ENCODE results near the gene FGD5. TPM values are rescaled to one million over a fixed set of nuclear protein-coding genes. Genes with fewer than 3 reads are reported as not detected.

The FGD5 gene
- total RNA-seq, 2 donors from 2014 or later: 15.3 to 17.0 TPM

DNA sequence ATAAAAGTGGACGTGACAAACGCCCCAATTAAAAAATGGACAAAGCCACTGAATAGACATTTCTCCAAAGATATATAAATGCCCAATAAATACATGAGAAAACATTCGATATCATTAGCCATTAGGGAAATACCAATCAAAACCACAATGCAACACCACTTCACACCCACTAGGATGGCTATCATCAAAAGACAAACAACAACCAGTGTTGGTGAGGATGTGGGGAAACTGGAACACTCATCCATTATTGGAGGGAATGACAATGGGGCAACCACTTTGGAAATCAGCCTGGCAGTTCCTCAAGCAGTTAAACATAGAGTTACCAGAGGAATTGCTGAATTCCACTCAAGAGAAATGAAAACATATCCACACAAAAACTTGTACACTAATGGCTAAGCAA lies 32.4 kb upstream of the FGD5 start:
- H3K27ac ChIP-seq (ENCODE audit: low read depth, low read length): no peak overlapping the region
- no peak overlapping the region for H3K9ac ChIP-seq (ENCODE audit: extremely low read depth, low read length, poor library complexity, severe bottlenecking)
- DNase-seq: peak; percentile 2
- 83 to 87% methylated on average over 1 to 3 of the region's 3 CpGs for WGBS, 2 experiments (ENCODE audit: insufficient coverage in 1 of 2, insufficient read length in 1 of 2)
- TF ChIP-seq, protein P1, sequence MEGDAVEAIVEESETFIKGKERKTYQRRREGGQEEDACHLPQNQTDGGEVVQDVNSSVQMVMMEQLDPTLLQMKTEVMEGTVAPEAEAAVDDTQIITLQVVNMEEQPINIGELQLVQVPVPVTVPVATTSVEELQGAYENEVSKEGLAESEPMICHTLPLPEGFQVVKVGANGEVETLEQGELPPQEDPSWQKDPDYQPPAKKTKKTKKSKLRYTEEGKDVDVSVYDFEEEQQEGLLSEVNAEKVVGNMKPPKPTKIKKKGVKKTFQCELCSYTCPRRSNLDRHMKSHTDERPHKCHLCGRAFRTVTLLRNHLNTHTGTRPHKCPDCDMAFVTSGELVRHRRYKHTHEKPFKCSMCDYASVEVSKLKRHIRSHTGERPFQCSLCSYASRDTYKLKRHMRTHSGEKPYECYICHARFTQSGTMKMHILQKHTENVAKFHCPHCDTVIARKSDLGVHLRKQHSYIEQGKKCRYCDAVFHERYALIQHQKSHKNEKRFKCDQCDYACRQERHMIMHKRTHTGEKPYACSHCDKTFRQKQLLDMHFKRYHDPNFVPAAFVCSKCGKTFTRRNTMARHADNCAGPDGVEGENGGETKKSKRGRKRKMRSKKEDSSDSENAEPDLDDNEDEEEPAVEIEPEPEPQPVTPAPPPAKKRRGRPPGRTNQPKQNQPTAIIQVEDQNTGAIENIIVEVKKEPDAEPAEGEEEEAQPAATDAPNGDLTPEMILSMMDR (conservative IDR thresholded peaks at IDR 0.05): no peak
- Mint-ChIP-seq H3K4me3 (no peak overlapping the region), H3K9me3 (peaks cover 6% of the 10 kb centered on the region), H3K27ac (no peak overlapping the region), H3K27me3 (ENCODE audit: insufficient read depth) (peaks cover 6% of the 10 kb centered on the region), H3K4me1 (peaks cover under 1% of the 10 kb centered on the region), H3K36me3 (ENCODE audit: low read depth) (no peaks in the 10 kb centered on the region)
- no peaks in the 10 kb centered on the region for H3K27me3 ChIP-seq (ENCODE audit: control insufficient read depth, insufficient read depth, low read length, poor library complexity, severe bottlenecking)
- H3K4me3 ChIP-seq (ENCODE audit: low read length): no peak overlapping the region
- H3K9me3 ChIP-seq (ENCODE audit: control insufficient read depth, low read length): no peaks in the 10 kb centered on the region
- no peaks in the 10 kb centered on the region for H3K4me1 ChIP-seq (ENCODE audit: control insufficient read depth, insufficient read depth, low read length)
- no peaks in the 10 kb centered on the region for H3K36me3 ChIP-seq (ENCODE audit: control insufficient read depth, insufficient read depth, low read length)

DNA sequence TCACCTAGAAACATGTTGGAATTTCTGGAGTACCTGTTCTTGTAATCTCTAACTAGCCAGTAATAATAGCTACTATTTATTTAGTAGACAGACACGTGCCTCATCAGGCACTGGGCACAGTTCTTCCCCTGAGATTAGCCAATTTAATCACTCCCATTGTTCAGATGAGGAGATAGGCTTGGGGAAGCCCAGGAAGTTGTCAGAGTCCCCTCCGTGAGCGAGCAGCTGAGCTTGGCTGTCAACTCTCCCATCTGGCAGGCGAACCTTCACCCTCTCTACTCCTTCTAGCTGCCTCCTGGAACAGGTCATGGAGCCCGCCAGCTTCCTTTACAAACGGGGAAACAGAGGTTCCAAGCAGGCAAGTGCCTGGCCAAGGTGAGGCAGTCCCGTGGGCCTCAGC lies 31.1 kb upstream of the FGD5 start:
- peaks cover 6% of the 10 kb centered on the region for H3K9me3 Mint-ChIP-seq
- H3K27ac ChIP-seq (ENCODE audit: low read depth, low read length): no peak overlapping the region
- no peaks in the 10 kb centered on the region for H3K27me3 ChIP-seq (ENCODE audit: control insufficient read depth, insufficient read depth, low read length, poor library complexity, severe bottlenecking)
- WGBS, 2 experiments (ENCODE audit: insufficient coverage in 1 of 2, insufficient read length in 1 of 2): 42 to 64% methylated on average over 2 to 7 of the region's 7 CpGs
- TF ChIP-seq, protein P1 (conservative IDR thresholded peaks at IDR 0.05): no peak
- no peaks in the 10 kb centered on the region for H3K36me3 Mint-ChIP-seq (ENCODE audit: low read depth)
- no peaks in the 10 kb centered on the region for H3K4me1 ChIP-seq (ENCODE audit: control insufficient read depth, insufficient read depth, low read length)
- H3K4me3 ChIP-seq (ENCODE audit: low read length): no peak overlapping the region
- no peaks in the 10 kb centered on the region for H3K36me3 ChIP-seq (ENCODE audit: control insufficient read depth, insufficient read depth, low read length)
- peak; percentile 37 for DNase-seq
- no peak overlapping the region for H3K9ac ChIP-seq (ENCODE audit: extremely low read depth, low read length, poor library complexity, severe bottlenecking)
- peaks cover 2% of the 10 kb centered on the region for H3K4me1 Mint-ChIP-seq
- H3K9me3 ChIP-seq (ENCODE audit: control insufficient read depth, low read length): no peaks in the 10 kb centered on the region
- H3K27me3 Mint-ChIP-seq (ENCODE audit: insufficient read depth): peaks cover 6% of the 10 kb centered on the region
- H3K27ac Mint-ChIP-seq: no peak overlapping the region
- H3K4me3 Mint-ChIP-seq: no peak overlapping the region

DNA sequence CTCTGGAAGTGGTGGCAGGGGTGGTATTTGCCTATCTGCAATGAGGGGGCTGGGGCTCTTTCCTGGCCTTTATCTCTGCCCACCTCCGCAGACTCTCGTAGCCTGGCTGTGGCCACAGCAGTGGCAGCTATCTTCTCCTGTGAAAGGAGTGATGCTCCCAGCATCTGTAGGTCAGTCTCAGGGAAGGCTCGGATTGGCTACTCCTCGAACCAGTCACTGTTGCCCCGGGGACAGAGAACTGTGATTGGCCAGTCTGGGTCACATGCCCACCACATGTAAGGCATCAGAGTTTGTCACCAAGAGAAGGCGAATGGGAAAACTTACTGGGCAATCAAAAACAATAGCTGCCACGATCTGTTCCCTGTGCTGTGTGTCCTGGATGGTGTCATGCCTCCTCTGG lies 30.1 kb upstream of the FGD5 start:
- no peak overlapping the region for H3K27ac Mint-ChIP-seq

More for the DNA sequence above, 30.1 kb upstream of the FGD5 start:
- no peak overlapping the region for H3K9ac ChIP-seq (ENCODE audit: extremely low read depth, low read length, poor library complexity, severe bottlenecking)
- no peaks in the 10 kb centered on the region for H3K4me1 ChIP-seq (ENCODE audit: control insufficient read depth, insufficient read depth, low read length)
- H3K36me3 Mint-ChIP-seq (ENCODE audit: low read depth): no peaks in the 10 kb centered on the region
- DNase-seq: peak; percentile 47
- 87 to 94% methylated on average over 6 to 7 of the region's 7 CpGs for WGBS, 2 experiments (ENCODE audit: insufficient coverage in 1 of 2, insufficient read length in 1 of 2)
- TF ChIP-seq, protein P1 (conservative IDR thresholded peaks at IDR 0.05): no peak
- H3K27me3 Mint-ChIP-seq (ENCODE audit: insufficient read depth): peaks cover 8% of the 10 kb centered on the region
- no peaks in the 10 kb centered on the region for H3K27me3 ChIP-seq (ENCODE audit: control insufficient read depth, insufficient read depth, low read length, poor library complexity, severe bottlenecking)
- no peak overlapping the region for H3K27ac ChIP-seq (ENCODE audit: low read depth, low read length)
- H3K9me3 Mint-ChIP-seq: peaks cover 6% of the 10 kb centered on the region
- H3K4me3 Mint-ChIP-seq: no peak overlapping the region
- H3K4me1 Mint-ChIP-seq: peaks cover 2% of the 10 kb centered on the region
- no peak overlapping the region for H3K4me3 ChIP-seq (ENCODE audit: low read length)
- H3K36me3 ChIP-seq (ENCODE audit: control insufficient read depth, insufficient read depth, low read length): no peaks in the 10 kb centered on the region
- no peaks in the 10 kb centered on the region for H3K9me3 ChIP-seq (ENCODE audit: control insufficient read depth, low read length)
